Esophagus squamous epithelium (tissue), 5 donors: ENCODE results near the gene TOMM40L. TPM values are rescaled to one million over a fixed set of nuclear protein-coding genes. Genes with fewer than 3 reads are reported as not detected.

Source experiments
- DNase-seq: peaks from one replicate; lab custom pipeline; 2025; lab: John Stamatoyannopoulos, UW
- H3K27ac ChIP-seq, 4 donors: fragments of 200-600 bp; sonication (generic); one replicate each; pipeline ENCODE4 v1.5.1; 2016 to 2019; ENCODE audit warnings: mild to moderate bottlenecking in 1 of 4
- H3K27me3 ChIP-seq, 4 donors: fragments of 200-600 bp; sonication (generic); 1 replicate in 3 of 4; 2 replicates in 1 of 4; pipeline versions ENCODE4 v1.5.1 to v1.6.0; 2017 to 2021; ENCODE audit warnings: antibody characterized with exemption in 1 of 4
- H3K36me3 ChIP-seq, 3 donors: fragments of 200-600 bp; sonication (generic); one replicate each; pipeline ENCODE4 v1.5.1; 2016 to 2019
- H3K4me1 ChIP-seq, 3 donors: fragments of 200-600 bp; sonication (generic); one replicate each; pipeline ENCODE4 v1.5.1; 2017 to 2019
- H3K4me3 ChIP-seq, 4 donors: fragments of 200-600 bp; sonication (generic); 1 replicate in 3 of 4; 2 replicates in 1 of 4; pipeline ENCODE4 v1.5.1; 2016 to 2019; ENCODE audit warnings: mild to moderate bottlenecking in 2 of 4, moderate library complexity in 1 of 4
- H3K9me3 ChIP-seq, 3 donors: fragments of 200-600 bp; sonication (generic); one replicate each; pipeline ENCODE4 v1.5.1; 2016 to 2019
- CTCF ChIP-seq, 6 experiments: fragments of 450-650 bp in 4 of 6; fragments of 200-600 bp in 2 of 6; sonication (generic) in 2 of 6; IDR thresholded peaks; one replicate each; pipeline ENCODE4 v1.5.1; 2016 to 2019; ENCODE audit warnings: antibody characterized with exemption in 6 of 6, mild to moderate bottlenecking in 4 of 6, moderate library complexity in 4 of 6
- POLR2A ChIP-seq, 4 donors: fragments of 450-650 bp; IDR thresholded peaks; one replicate each; pipeline ENCODE4 v1.6.1; 2017; ENCODE audit warnings: antibody characterized with exemption in 4 of 4, mild to moderate bottlenecking in 4 of 4, moderate library complexity in 3 of 4
- WGBS, 2 donors: methylation state at CpG; one replicate each; pipeline ENCODE4 v1.1.5; 2018; 5-methylcytosine and 5-hydroxymethylcytosine counted together
- intact Hi-C: fragments of 100-400 bp; cut with DNase I; formaldehyde crosslinking; loops from one replicate; pipeline ENCODE4 v1.15.0; 2022
- total RNA-seq, 4 donors: library from RNA; depleted of rRNA; stranded (reverse); fragments of >200 nt; gene quantifications; one replicate each; pipeline ENCODE4 v1.1.0, GENCODE V29; 2016
- donor health status: DM: yes; HTN: yes; CAD: no.

Gene TOMM40L
- total RNA-seq, 4 donors from 2014 or later = 7.6 to 23.9 (median 10.2) TPM

DNA sequence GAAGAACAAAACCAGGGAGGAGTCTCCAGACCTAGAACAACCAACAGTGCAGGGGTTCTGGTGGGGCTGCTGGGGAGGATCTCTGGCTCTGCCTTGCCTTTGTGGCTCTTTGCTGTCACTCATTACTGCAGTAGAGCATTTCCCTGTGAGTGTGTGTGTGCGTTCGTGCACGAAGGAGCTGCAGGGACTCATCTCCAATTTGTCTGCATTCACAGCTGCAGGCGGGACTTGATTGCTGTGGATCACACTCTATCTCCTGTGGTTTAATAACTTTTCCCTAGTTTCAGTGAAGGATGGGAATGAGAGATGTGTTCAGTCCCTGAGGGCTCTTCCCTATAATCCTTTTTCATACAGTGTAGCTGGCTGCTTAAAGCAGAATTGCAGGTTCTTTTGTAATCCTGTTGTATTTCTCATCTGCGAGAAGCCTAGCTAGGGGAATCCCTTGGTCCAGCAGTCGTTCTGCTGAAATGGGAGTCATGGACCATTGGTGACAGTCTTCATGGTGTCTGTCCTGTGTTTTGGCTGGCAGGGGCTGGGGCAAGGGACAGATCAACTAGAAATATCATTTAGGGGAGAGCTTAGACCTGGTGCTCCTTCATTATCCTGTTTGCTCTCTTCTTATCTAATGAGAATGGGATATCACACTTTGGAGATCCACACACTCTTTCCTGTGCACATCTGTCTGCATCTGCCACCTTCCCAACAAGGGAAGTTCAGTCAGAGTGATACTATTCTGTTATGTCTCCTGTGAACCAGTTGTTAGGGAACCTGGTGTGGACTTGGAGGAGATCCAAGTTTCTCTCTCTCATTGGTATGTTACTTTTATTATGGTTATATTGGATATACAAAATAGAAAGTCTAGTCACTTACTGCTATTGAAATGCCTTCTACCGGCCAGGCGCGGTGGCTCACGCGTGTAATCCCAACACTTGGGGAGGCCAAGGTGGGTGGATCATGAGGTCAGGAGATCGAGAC, 35.7 kb downstream of the TOMM40L start:
- WGBS, 2 donors = 27 to 45% methylated on average over 6 to 12 of the region's 12 CpGs
- Histone ChIP-seq H3K36me3 (no peaks in the 10 kb centered on the region), H3K9me3 (peaks cover 0 to 13% (median 9%) of the 10 kb centered on the region in 3 donors), H3K27ac (peak overlapping the region; percentile 22 to 51 (median 37)), H3K4me1 (peaks cover 15 to 64% (median 30%) of the 10 kb centered on the region in 3 donors), H3K4me3 (peak overlapping the region in 1 of 4 donors; percentile 77), H3K27me3 (peaks cover 0 to 49% (median 0%) of the 10 kb centered on the region in 4 donors)
- DNase-seq = no peak
- TF ChIP-seq CTCF (IDR thresholded peaks at IDR 0.05) = no peak
- no peak for TF ChIP-seq POLR2A (IDR thresholded peaks at IDR 0.05)
- intact Hi-C loops = no loop called here

DNA sequence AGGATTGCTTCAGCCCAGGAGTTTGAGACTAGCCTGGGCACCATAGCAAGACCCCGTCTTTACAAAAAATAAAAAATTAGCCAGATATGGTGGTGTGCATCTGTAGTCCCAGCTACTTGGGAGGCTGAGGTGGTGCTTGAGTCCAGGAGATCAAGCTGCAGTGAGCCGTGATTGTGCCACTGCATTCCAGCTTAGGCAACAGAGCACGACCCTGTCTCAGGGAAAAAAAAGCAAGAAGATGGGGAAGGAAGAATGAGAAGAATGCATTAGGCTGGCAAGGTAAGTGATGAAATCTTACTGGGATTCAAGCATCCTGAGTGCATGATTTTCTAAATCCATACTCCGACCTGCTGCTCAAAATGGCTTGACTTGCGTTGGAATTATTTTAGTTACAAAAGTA, 39.4 kb downstream of the TOMM40L start:
- no peak for DNase-seq
- intact Hi-C loops = no loop called here

DNA sequence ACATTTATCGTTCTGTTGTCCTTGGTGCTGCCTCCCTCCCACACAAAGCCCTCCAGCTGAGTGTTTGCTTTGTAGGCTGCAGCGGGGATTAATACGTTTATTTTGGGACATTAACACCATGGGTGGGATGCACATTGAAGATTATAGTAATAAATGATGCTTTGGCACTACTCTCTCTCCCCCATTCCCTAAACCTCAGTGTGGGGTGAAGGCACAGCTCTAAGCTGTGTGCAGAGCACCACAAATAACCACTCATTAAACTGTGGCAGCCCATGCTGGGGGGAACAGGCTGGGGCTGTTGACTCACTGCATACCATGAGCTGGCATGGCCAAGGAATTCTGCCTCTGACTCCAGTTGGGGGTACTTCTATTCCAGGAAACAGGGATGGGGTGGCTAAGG, 40.3 kb downstream of the TOMM40L start:
- 37 to 40% methylated on average over 2 to 3 of the region's 3 CpGs for WGBS, 2 donors
- intact Hi-C loops = no loop called here
- TF ChIP-seq POLR2A (IDR thresholded peaks at IDR 0.05) (no peak), CTCF (IDR thresholded peaks at IDR 0.05) (no peak)
- H3K27me3 ChIP-seq = peaks cover 0 to 3% (median 0%) of the 10 kb centered on the region in 4 donors
- no peaks in the 10 kb centered on the region for H3K36me3 ChIP-seq
- no peaks in the 10 kb centered on the region for H3K9me3 ChIP-seq
- H3K4me3 ChIP-seq = no peak overlapping the region
- no peak overlapping the region for H3K27ac ChIP-seq
- peaks cover 0 to 19% (median 6%) of the 10 kb centered on the region in 3 donors for H3K4me1 ChIP-seq
- no peak for DNase-seq

More for the DNA sequence above, 39.4 kb downstream of the TOMM40L start:
- Histone ChIP-seq H3K36me3 (no peaks in the 10 kb centered on the region), H3K4me1 (peaks cover 5 to 28% (median 13%) of the 10 kb centered on the region in 3 donors), H3K4me3 (no peak overlapping the region), H3K9me3 (no peaks in the 10 kb centered on the region), H3K27me3 (peaks cover 0 to 12% (median 0%) of the 10 kb centered on the region in 4 donors), H3K27ac (no peak overlapping the region)
- 83 to 88% methylated on average over 5 of the region's 5 CpGs for WGBS, 2 donors
- TF ChIP-seq POLR2A (IDR thresholded peaks at IDR 0.05) = no peak
- no peak for TF ChIP-seq CTCF (IDR thresholded peaks at IDR 0.05)

GRCh38 chr1:161266836-161267235, 41.0 kb downstream of the TOMM40L start:
- H3K27ac ChIP-seq = no peak overlapping the region
- no peak overlapping the region for H3K4me3 ChIP-seq
- H3K27me3 ChIP-seq = no peaks in the 10 kb centered on the region
- 76 to 82% methylated on average over 2 of the region's 2 CpGs for WGBS, 2 donors
- intact Hi-C loops = no loop called here
- H3K9me3 ChIP-seq = no peaks in the 10 kb centered on the region
- DNase-seq = no peak
- TF ChIP-seq CTCF (IDR thresholded peaks at IDR 0.05) = no peak
- TF ChIP-seq POLR2A (IDR thresholded peaks at IDR 0.05) = no peak
- H3K4me1 ChIP-seq = peaks cover 0 to 13% (median 0%) of the 10 kb centered on the region in 3 donors
- H3K36me3 ChIP-seq = no peaks in the 10 kb centered on the region

DNA sequence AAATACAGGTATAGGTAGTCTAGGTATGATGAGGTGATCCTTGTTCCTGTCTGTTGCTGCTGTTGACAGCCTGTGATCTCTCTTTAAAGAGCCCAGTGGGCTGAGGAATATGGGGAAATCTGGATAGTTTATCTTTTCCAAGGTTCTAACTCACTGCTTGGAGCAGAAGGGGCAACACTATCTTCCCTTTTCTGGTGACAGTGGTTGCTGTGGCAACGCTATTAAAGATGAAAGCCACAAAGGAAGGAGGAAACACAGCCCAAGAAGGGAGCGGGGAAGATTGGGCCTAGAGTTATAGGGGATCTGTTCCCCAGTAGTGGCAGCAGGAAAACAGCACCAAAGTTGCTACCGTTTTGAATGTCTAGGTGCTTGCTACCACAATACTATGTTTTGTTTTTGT, 41.5 kb downstream of the TOMM40L start:
- no peak overlapping the region for H3K27ac ChIP-seq
- TF ChIP-seq POLR2A (IDR thresholded peaks at IDR 0.05) (no peak), CTCF (IDR thresholded peaks at IDR 0.05) (no peak)
- no peak for DNase-seq
- WGBS, 2 donors = 55 to 72% methylated on average over 3 of the region's 3 CpGs
- no peak overlapping the region for H3K4me3 ChIP-seq
- no peaks in the 10 kb centered on the region for H3K9me3 ChIP-seq
- H3K36me3 ChIP-seq = no peaks in the 10 kb centered on the region
- intact Hi-C loops = no loop called here
- no peaks in the 10 kb centered on the region for H3K27me3 ChIP-seq
- peaks cover 0 to 10% (median 0%) of the 10 kb centered on the region in 3 donors for H3K4me1 ChIP-seq
